Neural cell (in vitro differentiated cells): ENCODE data around the gene MAGI1. TPM values are rescaled to one million over a fixed set of nuclear protein-coding genes. Genes with fewer than 3 reads are reported as not detected.

ENCODE experiments used
- H2AFZ ChIP-seq: fragments of 200-600, 300-800 bp; sonication (generic), shearing (Covaris generic); 2 replicates; pipeline ENCODE4 v1.6.0; 2014; ENCODE audit warnings: low read depth, mild to moderate bottlenecking, antibody characterized with exemption, low read length, moderate library complexity
- H3F3A ChIP-seq: fragments of 200-600 bp; shearing (Covaris generic); 2 replicates; pipeline ENCODE4 v1.6.1; 2016; ENCODE audit warnings: mild to moderate bottlenecking, moderate library complexity, mixed read lengths, antibody characterized with exemption, low read length; ENCODE audit not compliant: insufficient read depth, poor library complexity, severe bottlenecking
- H3K27ac ChIP-seq: fragments of 200-600, 300-800 bp; sonication (generic), shearing (Covaris generic); 2 replicates; pipeline ENCODE4 v1.5.1; 2014; ENCODE audit warnings: mild to moderate bottlenecking, low read length, moderate library complexity
- H3K27me3 ChIP-seq: fragments of 300-800, 200-600 bp; sonication (generic), shearing (Covaris generic); 2 replicates; pipeline ENCODE4 v1.6.0; 2014; ENCODE audit warnings: mild to moderate bottlenecking, low read depth, low read length, moderate library complexity; ENCODE audit not compliant: insufficient read depth
- H3K36me3 ChIP-seq: fragments of 300-800, 200-600 bp; sonication (generic), shearing (Covaris generic); 2 replicates; pipeline ENCODE4 v1.5.1; 2014; ENCODE audit warnings: mild to moderate bottlenecking, antibody characterized with exemption, low read length, moderate library complexity; ENCODE audit not compliant: insufficient read depth
- H3K4me2 ChIP-seq: fragments of 300-800, 200-600 bp; sonication (generic), shearing (Covaris generic); 2 replicates; pipeline ENCODE4 v1.6.0; 2014; ENCODE audit warnings: mild to moderate bottlenecking, low read length
- H3K4me3 ChIP-seq: fragments of 300-800, 200-600 bp; sonication (generic), shearing (Covaris generic); 2 replicates; pipeline ENCODE4 v1.5.1; 2014; ENCODE audit warnings: mild to moderate bottlenecking, low read length, moderate library complexity
- H3K79me2 ChIP-seq: fragments of 200-600 bp; shearing (Covaris generic); replicated peaks from 2 replicates; pipeline ENCODE4 v1.6.0; 2014; ENCODE audit warnings: mild to moderate bottlenecking, low read length, moderate library complexity; ENCODE audit not compliant: insufficient read depth
- H3K9ac ChIP-seq: fragments of 300-800, 200-600 bp; sonication (generic), shearing (Covaris generic); 2 replicates; pipeline ENCODE4 v1.6.1; 2016; ENCODE audit warnings: mild to moderate bottlenecking, low read length, mixed read lengths
- H3K9me2 ChIP-seq: fragments of 200-600 bp; shearing (Covaris generic); 2 replicates; pipeline ENCODE4 v1.6.1; 2016; ENCODE audit warnings: mild to moderate bottlenecking, low read length, mixed read lengths; ENCODE audit not compliant: insufficient read depth
- H3K9me3 ChIP-seq: fragments of 200-600, 300-800 bp; sonication (generic), shearing (Covaris generic); 2 replicates; pipeline ENCODE4 v1.6.1; 2016; ENCODE audit warnings: mild to moderate bottlenecking, mixed run types, low read length, moderate library complexity, mixed read lengths
- H4K20me1 ChIP-seq: fragments of 200-600 bp; shearing (Covaris generic); 2 replicates; pipeline ENCODE4 v1.6.1; 2016; ENCODE audit warnings: mild to moderate bottlenecking, mixed run types; ENCODE audit not compliant: insufficient read depth
- CTCF ChIP-seq: fragments of 450-650 bp; IDR thresholded peaks from 2 replicates; pipeline ENCODE4 v1.5.1; 2014; ENCODE audit warnings: antibody characterized with exemption, mild to moderate bottlenecking, moderate library complexity; ENCODE audit not compliant: poor library complexity, severe bottlenecking
- EP300 ChIP-seq: fragments of 450-650 bp; conservative IDR thresholded peaks from 2 replicates; pipeline ENCODE4 v1.6.1; 2014; ENCODE audit warnings: antibody characterized with exemption, mild to moderate bottlenecking, moderate library complexity; ENCODE audit not compliant: poor library complexity, severe bottlenecking
- EZH2 ChIP-seq: fragments of 200-600, 300-800 bp; shearing (Covaris generic), sonication (generic); IDR thresholded peaks from 2 replicates; pipeline ENCODE4 v1.6.1; 2014; ENCODE audit warnings: antibody characterized with exemption, low read length, borderline replicate concordance, mild to moderate bottlenecking; ENCODE audit not compliant: insufficient read depth, poor library complexity, severe bottlenecking
- MXI1 ChIP-seq: fragments of 450-650 bp; conservative IDR thresholded peaks from 2 replicates; pipeline ENCODE4 v1.6.1; 2014; ENCODE audit warnings: antibody characterized with exemption, mild to moderate bottlenecking; ENCODE audit not compliant: poor library complexity, severe bottlenecking
- POLR2AphosphoS5 ChIP-seq: IDR thresholded peaks from 2 replicates; pipeline ENCODE4 v1.6.1; 2012
- RAD21 ChIP-seq: fragments of 450-650 bp; conservative IDR thresholded peaks from 2 replicates; pipeline ENCODE4 v1.6.1; 2014; ENCODE audit warnings: antibody characterized with exemption, mild to moderate bottlenecking, moderate library complexity
- REST ChIP-seq: IDR thresholded peaks from 2 replicates; pipeline ENCODE4 v1.6.1; 2012; ENCODE audit warnings: borderline replicate concordance
- SMC3 ChIP-seq: fragments of 450-650 bp; conservative IDR thresholded peaks from 2 replicates; pipeline ENCODE4 v1.6.1; 2014; ENCODE audit warnings: antibody characterized with exemption, mild to moderate bottlenecking, moderate library complexity; ENCODE audit not compliant: poor library complexity
- TAF1 ChIP-seq: IDR thresholded peaks from 2 replicates; pipeline ENCODE4 v1.6.1; 2012; ENCODE audit warnings: low read depth
- polyA plus RNA-seq: library from polyadenylated mRNA; depleted of rRNA; stranded (reverse); fragments of >200 nt; gene quantifications from 2 replicates; pipeline ENCODE4 v1.2.3, GENCODE V29; 2014

The MAGI1 gene
- polyA plus RNA-seq, 1 donor from 2014 or later, result 44.7 TPM

- no peak overlapping the region for H3K9ac ChIP-seq
- H3K79me2 ChIP-seq, result no peaks in the 10 kb centered on the region
- H3K36me3 ChIP-seq, result no peaks in the 10 kb centered on the region
- H3K4me2 ChIP-seq, result no peak overlapping the region
- no peaks in the 10 kb centered on the region for H3F3A ChIP-seq
- TF ChIP-seq TAF1, result no peak
- no peak for TF ChIP-seq EZH2
- no peak for TF ChIP-seq CTCF
- no peak for TF ChIP-seq REST
- TF ChIP-seq POLR2AphosphoS5, result no peak
- no peak for TF ChIP-seq RAD21
- no peak for TF ChIP-seq MXI1
- no peak overlapping the region for H3K27ac ChIP-seq
- H3K4me3 ChIP-seq, result no peak overlapping the region
- no peaks in the 10 kb centered on the region for H3K27me3 ChIP-seq
- no peaks in the 10 kb centered on the region for H3K9me2 ChIP-seq
- H2AFZ ChIP-seq, result no peak overlapping the region
- H3K9me3 ChIP-seq, result no peaks in the 10 kb centered on the region
- no peaks in the 10 kb centered on the region for H4K20me1 ChIP-seq
These were observed 279.7 kb downstream of the MAGI1 start for GRCh38 chr3:65758876-65759598.

- no peak overlapping the region for H2AFZ ChIP-seq
- H3K4me3 ChIP-seq, result no peak overlapping the region
- H3K9me3 ChIP-seq, result no peaks in the 10 kb centered on the region
- H3F3A ChIP-seq, result no peaks in the 10 kb centered on the region
- no peak overlapping the region for H3K9ac ChIP-seq
- no peaks in the 10 kb centered on the region for H3K79me2 ChIP-seq
- no peak overlapping the region for H3K4me2 ChIP-seq
- no peaks in the 10 kb centered on the region for H3K36me3 ChIP-seq
- no peak overlapping the region for H3K27ac ChIP-seq
- no peaks in the 10 kb centered on the region for H4K20me1 ChIP-seq
- TF ChIP-seq EZH2 (no peak), TAF1 (no peak), SMC3 (no peak), RAD21 (no peak), CTCF (no peak), POLR2AphosphoS5 (no peak), EP300 (no peak), MXI1 (no peak), REST (no peak)
- no peaks in the 10 kb centered on the region for H3K9me2 ChIP-seq
- H3K27me3 ChIP-seq, result no peaks in the 10 kb centered on the region
These were observed 280.3 kb downstream of the MAGI1 start for GRCh38 chr3:65758438-65758837.
